H1 (cell line): ENCODE data around the gene POLR1F. TPM values are rescaled to one million over a fixed set of nuclear protein-coding genes. Genes with fewer than 3 reads are reported as not detected.

Experiments used
- HDAC6 ChIP-seq: IDR thresholded peaks from one replicate; pipeline ENCODE4 v1.7.1; 2012; ENCODE audit warnings: low read depth, mild to moderate bottlenecking, inconsistent platforms, low read length, moderate library complexity
- MAFK ChIP-seq: IDR thresholded peaks from 2 replicates; pipeline ENCODE4 v1.6.1; 2012; ENCODE audit warnings: low read depth, mild to moderate bottlenecking, improper control_type of control experiment, low read length
- NANOG ChIP-seq: IDR thresholded peaks from 2 replicates; pipeline ENCODE4 v1.6.1; 2011; ENCODE audit warnings: low read length, low read depth, mild to moderate bottlenecking, inconsistent platforms; ENCODE audit not compliant: insufficient read depth, poor library complexity, severe bottlenecking
- SP2 ChIP-seq: IDR thresholded peaks from 2 replicates; pipeline ENCODE4 v1.6.1; 2012; ENCODE audit warnings: mild to moderate bottlenecking, low read length, inconsistent platforms
- ZNF274 ChIP-seq: IDR thresholded peaks from 2 replicates; pipeline ENCODE4 v1.7.0; 2012; ENCODE audit warnings: low read length, borderline replicate concordance; ENCODE audit errors: extremely low read depth
- polyA plus RNA-seq, 7 experiments: library from polyadenylated mRNA; depleted of rRNA in 3 of 7; stranded (reverse) in 5 of 7; unstranded in 2 of 7; fragments of >200 nt in 5 of 7; fragments of 200-250 nt in 2 of 7; gene quantifications; 1 replicate in 5 of 7; 2 replicates in 1 of 7; 4 replicates in 1 of 7; pipeline versions ENCODE4 v1.2.1 to v1.2.3, GENCODE V29; 2011 to 2013; ENCODE audit warnings: missing spikeins in 2 of 7, mixed read lengths in 2 of 7
- total RNA-seq: library from RNA; stranded (reverse); fragmentation: NEBNext Ultra II Directional; extraction: Animal tissue kit (Norgen Biotek cat#: 25700); gene quantifications from 2 replicates; pipeline ENCODE4 v1.2.1, GENCODE V29; 2021

Gene POLR1F
- total and polyA plus RNA-seq, 2 of the 8 experiments (the other 6 are each of a cell fraction or from before 2014, with no cell fraction given) = 11.2 to 24.6 TPM

DNA sequence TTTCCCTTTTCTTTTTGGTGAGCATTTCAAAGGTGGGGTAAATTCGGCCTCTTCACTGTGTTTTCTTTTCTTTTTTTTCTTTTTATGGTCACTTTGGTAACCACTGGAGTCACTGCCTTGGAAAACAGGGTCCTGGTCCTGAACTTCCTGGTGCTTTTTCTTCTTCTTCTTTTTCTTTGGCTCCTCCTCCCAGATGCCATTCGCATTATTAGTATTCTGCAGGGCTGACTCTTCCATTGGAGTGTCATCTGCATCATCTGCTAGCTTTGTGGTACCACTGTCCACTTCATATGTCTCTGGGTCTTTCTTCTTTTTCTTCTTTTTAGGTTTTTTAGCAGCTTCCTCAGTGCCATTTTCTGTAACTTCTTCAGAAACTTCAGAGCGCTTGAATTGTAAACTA, 10.5 kb downstream of the POLR1F start (continued):
- TF ChIP-seq NANOG = no peak
- no peak for TF ChIP-seq ZNF274
- TF ChIP-seq SP2 = no peak
- TF ChIP-seq HDAC6 = no peak
- no peak for TF ChIP-seq MAFK
